M059J (cell line): ENCODE measurements around the gene KCNH5. TPM values are rescaled to one million over a fixed set of nuclear protein-coding genes. Genes with fewer than 3 reads are reported as not detected.

Experiments
- DNase-seq: peaks from one replicate; pipeline ENCODE4 v3.0.0-alpha.2; 2012; ENCODE audit warnings: low read depth
- total RNA-seq: library from RNA; depleted of rRNA; stranded (reverse); fragments of >200 nt; shearing (Covaris generic); gene quantifications from 2 replicates; pipeline ENCODE4 v1.2.3, GENCODE V29; 2014; rRNA removed

KCNH5 gene
- total RNA-seq, result 0.02 TPM in 1 of 2 replicates, not detected in the other

GRCh38 chr14:63045234-63045611 lies at the start of gene KCNH5:
TSS of gene KCNH5 (minus strand) at chr14:63045458. CDS start at chr14:63045186, 272 bp downstream.
- DNase-seq, result peak; percentile 11

GRCh38 chr14:63091394-63091996 lies 46.2 kb upstream of the KCNH5 start:
- no peak for DNase-seq

GRCh38 chr14:63088865-63089264 lies 43.6 kb upstream of the KCNH5 start:
- DNase-seq, result no peak

GRCh38 chr14:63078569-63078968 lies 33.3 kb upstream of the KCNH5 start:
- no peak for DNase-seq

GRCh38 chr14:63076488-63076887 lies 31.2 kb upstream of the KCNH5 start:
- no peak for DNase-seq

- DNase-seq, result no peak
These were observed 10.4 kb upstream of the KCNH5 start for GRCh38 chr14:63055631-63056030.

- no peak for DNase-seq
These were observed 6.7 kb upstream of the KCNH5 start for GRCh38 chr14:63051992-63052391.

- no peak for DNase-seq
These were observed 6.0 kb upstream of the KCNH5 start for GRCh38 chr14:63051301-63051700.

GRCh38 chr14:63050694-63051093 lies 5.4 kb upstream of the KCNH5 start:
- DNase-seq, result no peak

- DNase-seq, result no peak
These were observed 1.3 kb upstream of the KCNH5 start for GRCh38 chr14:63046339-63047268.

- peak; percentile 3 for DNase-seq
These were observed 508 bp upstream of the KCNH5 start for GRCh38 chr14:63045612-63046320.

- DNase-seq, result peak; percentile 50
These were observed 5.4 kb downstream of the KCNH5 start for GRCh38 chr14:63039866-63040265.

GRCh38 chr14:63032641-63033040 lies 12.6 kb downstream of the KCNH5 start:
- no peak for DNase-seq

GRCh38 chr14:63032076-63032475 lies 13.2 kb downstream of the KCNH5 start:
- DNase-seq, result no peak

GRCh38 chr14:63030113-63030512 lies 15.1 kb downstream of the KCNH5 start:
- no peak for DNase-seq

GRCh38 chr14:63027719-63028118 lies 17.5 kb downstream of the KCNH5 start:
- no peak for DNase-seq

- DNase-seq, result no peak
These were observed 18.8 kb downstream of the KCNH5 start for GRCh38 chr14:63026491-63026890.

GRCh38 chr14:63014621-63015020 lies 30.6 kb downstream of the KCNH5 start:
- no peak for DNase-seq

- no peak for DNase-seq
These were observed 33.1 kb downstream of the KCNH5 start for GRCh38 chr14:63012171-63012570.

GRCh38 chr14:63011623-63012022 lies 33.6 kb downstream of the KCNH5 start:
- DNase-seq, result peak; percentile 14

GRCh38 chr14:63009495-63009894 lies 35.8 kb downstream of the KCNH5 start:
- no peak for DNase-seq

GRCh38 chr14:63006531-63006930 lies 38.7 kb downstream of the KCNH5 start:
- DNase-seq, result no peak
